ENCODE data around the gene RNF6.
A peak's percentile ranks its signal among the peaks of the same experiment; 100 is the strongest.
"Not testable (repeated sequence)": the region's sequence is repeated elsewhere in the genome, so short reads cannot be mapped to it uniquely, and the experiment has no call there.

RNF6 gene

DNA sequence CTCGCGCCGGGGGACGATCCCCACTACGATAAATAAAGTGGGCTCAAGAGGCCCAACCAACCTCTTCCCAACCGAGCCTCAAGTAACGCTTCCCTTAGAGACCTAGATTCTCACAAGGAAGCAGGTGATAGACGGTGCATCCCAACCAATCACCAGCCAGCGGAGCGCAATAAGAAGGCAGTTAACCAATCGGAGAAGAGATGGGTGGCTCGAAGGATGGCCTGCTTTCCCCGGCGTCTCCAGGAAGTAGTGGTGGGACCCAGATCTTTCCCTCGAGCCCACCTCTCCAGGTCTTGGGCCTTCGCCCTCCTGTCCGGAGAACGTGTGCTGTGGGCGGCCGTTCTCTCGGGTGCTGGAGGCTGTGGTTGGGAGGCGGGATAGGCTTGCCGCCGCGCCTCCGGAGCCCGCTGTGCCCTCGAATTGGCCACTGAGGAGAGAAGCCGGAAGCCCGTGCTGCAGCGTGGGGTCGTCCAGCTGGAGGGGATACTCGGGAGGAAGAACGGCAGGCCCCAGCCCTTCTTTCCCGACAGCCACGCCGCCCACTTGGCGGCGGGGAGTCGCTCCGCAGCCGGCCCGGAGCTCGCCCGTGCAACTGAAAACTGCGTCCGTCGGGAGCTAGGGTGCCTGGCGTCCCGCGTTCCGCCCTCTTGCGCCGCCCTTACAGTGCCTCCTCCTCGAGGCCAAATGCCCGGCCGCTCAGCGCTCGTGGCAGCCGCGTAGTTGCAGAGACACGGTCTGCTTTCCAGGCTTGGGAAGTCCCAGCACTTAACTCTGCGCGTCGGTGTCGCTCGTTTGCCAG lies at the start of gene RNF6:
Gene RNF6 (minus strand): TSS at position 594 of the 799 bp plus-strand sequence. CDS start 2,665 bp downstream, outside the sequence.
- peak; percentile 98 for DNase-seq (ENCODE audit: low spot score)

DNA sequence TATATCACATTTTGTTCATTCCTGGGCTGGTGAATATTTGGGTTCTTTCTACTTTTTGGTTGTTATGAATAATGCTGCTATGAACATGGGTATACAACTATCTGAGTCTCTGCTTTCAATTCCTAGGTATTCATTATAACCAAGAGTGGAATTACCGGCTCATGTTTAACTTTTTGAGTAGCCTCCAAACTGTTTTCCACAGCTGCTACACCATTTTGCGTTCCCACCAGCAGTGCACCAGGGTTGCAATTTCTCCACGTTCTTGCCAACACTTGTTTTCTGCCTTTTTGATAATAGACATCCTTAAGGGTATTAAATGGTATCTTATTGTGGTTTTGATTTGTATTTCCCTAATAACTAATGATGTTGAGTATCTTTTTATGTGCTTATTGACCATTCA lies 48.6 kb upstream of the RNF6 start:
- no peak for DNase-seq (ENCODE audit: low spot score)

DNA sequence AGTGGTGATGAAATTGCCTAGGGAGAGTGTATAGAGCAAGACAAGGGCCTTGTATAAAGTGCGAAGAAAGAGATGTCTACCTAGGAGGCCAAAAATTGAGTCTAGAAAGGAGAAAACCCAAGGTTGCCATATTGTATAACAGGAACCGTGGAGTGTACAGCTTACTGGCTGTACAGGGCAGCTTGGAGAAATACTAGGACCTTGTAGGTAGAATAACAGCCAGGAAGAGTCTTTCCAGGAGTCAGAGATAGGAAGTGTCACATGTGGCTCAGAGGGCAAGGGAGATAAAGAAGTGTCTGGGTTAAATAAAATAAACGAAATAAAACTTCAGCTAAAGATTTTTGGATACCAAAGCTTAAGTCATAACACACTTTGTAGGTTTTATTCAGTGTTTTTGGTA lies 44.2 kb upstream of the RNF6 start:
- no peak for DNase-seq (ENCODE audit: low spot score)

DNA sequence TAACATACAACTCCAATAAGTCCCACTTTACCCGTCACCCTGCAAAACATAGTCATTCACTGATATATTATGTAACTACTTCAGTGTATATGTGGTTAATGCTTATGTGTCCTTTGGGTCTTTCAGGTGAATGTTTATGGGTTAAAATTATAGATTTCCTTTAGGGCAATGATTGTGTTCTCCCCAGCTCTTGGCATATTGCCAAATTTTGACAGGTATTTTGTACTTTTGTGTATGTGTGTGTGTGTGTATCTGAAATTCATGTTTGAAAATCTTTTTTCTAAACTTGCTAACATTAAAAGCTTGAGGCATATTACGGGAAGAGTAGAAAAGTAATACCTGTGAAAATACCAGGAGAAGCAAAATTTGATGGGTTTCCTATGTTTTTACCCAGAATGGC lies 40.0 kb upstream of the RNF6 start:
- DNase-seq (ENCODE audit: low spot score): no peak

DNA sequence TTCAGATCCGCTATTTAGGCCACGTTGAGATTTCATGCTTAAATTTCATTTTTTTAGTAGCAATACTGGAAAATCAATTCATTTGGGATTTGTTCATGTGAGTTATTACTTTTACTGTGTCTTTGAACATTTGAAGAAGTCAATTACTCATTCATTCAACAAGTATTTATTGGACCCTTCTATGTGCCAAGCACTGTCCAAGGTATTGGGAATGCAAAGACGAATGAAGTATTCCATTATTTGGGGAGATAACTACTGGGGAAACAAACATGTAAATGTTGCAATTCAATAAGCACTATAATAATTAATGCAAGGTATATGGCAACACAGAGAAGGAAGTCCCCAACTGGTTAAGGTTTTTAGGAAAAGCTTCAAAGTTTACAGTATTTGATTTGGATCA lies 37.5 kb upstream of the RNF6 start:
- no peak for DNase-seq (ENCODE audit: low spot score)

DNA sequence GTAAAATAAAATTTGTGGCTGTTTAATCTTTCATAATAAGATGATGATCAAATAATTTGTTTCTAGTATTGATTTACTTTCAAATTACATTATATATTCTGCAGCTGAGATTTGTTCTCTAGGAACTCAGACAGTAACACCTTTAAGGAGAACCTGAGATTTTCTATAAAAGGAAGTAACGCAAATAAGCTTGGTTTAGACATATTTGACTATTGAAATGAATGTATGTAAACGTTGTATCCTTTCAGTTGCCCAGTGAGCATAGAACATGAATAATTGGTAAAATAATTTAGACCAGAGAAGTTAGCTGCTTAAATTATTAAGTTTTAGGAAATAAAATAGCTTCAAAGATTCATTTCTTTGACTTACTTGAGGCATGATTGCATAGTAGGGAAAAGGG lies 34.9 kb upstream of the RNF6 start:
- no peak for DNase-seq (ENCODE audit: low spot score)

DNA sequence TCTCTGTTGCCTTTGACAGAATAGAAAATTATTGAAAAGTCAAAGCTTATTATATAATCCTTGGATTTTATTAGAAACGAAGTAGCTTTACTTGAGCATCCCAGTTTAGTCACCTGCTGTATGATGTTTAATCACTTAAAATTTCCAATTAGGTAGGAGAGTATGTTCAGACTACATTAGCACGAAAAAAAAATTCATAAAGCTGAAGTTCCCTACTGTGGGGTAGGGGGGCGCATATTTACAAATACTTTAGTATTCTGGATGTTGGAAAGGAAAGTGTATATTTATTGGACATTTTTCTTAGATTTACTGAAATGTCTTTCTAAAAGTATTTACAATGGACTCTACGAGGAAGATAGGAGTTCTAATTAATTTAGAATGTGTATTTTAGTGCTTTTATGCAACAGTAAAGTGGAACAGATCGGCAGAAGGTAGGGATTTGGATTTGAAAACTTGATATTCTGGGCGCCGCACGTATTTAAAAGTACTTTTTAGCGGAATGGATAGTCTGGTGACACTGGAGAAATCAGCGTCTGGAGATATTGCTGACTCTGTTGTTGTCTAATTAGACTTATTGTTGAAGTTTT lies 33.7 kb upstream of the RNF6 start:
- no peak for DNase-seq (ENCODE audit: low spot score)

DNA sequence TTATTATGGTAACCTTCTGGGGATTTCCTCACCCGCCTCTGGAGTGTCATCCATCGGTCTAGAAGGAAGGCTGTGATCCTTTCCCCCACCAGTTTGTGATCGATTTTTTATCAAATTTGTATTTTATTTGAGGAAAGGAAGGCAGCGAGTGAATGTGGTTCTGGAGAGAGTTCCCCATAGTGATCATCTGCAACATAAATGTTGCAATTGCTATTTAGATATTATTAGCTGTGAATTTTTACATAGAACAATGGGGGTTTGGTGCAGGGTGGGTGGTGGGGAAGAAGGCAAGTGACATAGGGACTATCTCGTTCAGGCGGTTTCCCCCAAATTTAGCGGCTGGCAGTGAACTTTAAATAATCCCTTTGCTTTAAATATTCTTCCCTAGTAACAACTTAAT lies 33.0 kb upstream of the RNF6 start:
- no peak for DNase-seq (ENCODE audit: low spot score)

DNA sequence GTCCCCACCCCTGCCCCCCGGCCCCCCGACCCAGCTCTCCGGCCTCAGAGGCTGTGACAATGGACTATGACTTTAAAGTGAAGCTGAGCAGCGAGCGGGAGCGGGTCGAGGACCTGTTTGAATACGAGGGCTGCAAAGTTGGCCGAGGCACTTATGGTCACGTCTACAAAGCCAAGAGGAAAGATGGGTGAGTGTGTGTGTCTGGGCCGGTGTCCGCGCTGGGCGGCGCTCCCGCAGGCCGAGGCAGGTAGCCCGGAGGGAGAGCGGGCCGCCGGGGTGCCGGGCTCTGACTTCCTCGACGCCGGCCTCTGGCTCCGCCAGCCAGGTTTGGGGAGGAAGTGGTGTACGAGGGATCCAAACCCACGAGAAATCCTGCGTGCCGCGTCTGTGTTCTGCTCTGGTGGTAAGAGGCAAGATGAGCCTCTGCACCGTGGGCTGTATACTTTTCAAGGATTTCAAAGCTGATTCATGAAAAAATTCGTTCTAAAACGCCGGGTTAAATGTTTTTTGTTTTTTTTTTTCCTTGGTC lies 32.5 kb upstream of the RNF6 start:
- DNase-seq (ENCODE audit: low spot score): no peak

DNA sequence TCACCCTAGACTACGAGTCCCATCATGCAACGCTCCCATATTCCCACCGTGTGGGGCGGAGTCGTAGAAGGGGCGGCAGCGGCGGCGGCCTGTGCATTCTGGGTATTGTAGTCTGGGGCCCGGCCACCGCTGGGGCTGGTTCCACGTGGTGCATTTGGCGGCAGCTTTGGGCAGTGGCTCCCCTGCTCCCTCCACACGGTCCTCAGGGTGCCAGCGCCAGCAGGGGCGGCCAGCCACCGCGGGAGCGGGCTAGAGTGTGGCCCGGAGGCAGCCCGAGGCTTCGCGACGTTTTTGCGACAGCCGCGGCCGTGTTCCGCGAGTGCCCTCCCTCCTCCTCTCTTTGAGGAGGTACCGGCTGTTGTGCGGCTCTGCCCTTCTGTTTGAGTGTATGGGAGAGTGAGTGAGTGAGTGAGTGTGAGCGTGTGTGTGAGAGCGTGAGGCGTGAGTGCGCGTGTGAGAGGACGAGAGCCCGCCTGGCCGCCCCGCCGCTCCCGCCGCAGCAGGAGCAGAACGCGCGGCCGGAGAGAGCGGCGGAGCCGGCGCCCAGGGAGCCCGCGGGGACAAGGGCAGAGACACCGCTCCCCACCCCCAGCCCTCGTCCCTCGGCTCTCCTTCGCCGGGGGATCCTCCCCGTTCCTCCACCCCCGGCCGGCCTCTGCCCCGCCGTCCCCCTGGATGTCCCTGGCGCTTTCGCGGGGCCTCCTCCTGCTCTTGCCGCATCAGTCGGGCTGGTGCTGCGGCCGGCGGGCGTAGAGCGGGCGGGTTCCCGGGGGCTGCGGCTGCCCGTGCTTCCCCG lies 31.9 kb upstream of the RNF6 start, which contains the start of gene CDK8:
Gene CDK8 (plus strand): TSS at position 343 of the 796 bp plus-strand sequence. CDS start 513 bp downstream, outside the sequence.
- peak; percentile 79 for DNase-seq (ENCODE audit: low spot score)

DNA sequence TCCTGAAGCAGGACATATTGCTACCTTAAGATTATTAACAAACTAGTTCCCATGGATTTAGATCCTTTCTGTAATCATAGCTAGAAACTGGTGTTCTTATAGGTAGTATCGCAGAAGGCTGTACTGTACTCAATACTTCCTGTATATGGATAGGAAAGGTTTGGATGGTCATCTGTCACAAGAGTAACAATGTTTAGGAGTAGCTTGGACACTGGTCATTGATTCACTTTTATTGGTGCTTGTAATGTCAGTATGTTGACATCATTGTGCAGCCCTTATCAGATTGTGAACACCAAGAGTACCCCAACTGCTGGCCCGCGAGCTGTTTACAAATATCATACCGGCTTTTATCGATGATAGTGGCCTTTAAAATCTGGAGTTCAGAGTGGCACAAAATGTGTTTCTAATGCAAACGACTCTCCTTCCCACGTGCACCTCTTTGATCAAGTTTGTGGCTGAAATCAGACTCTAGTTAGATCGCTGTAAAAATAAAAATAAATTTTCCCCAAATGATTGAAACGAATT lies 31.2 kb upstream of the RNF6 start:
- DNase-seq (ENCODE audit: low spot score): no peak

DNA sequence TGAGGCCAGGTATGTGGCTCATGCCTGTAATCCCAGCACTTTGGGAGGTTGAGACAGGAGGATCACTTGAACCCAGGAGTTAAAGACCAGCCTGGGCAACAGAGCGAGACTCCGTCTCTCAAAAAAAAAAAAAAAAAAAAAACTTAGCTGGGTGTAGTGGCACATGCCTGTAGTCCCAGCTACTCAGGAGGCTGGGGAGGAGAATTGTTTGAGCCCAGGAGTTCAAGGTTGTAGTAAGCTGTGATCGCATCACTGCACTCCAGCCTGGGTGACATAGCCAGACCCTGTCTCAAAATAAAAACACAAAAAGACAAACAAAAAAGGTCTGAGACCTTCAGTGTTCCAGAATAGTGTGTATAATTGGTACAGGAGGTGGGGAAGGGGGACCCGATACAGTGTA lies 29.9 kb upstream of the RNF6 start:
- DNase-seq (ENCODE audit: low spot score): not testable (repeated sequence)

DNA sequence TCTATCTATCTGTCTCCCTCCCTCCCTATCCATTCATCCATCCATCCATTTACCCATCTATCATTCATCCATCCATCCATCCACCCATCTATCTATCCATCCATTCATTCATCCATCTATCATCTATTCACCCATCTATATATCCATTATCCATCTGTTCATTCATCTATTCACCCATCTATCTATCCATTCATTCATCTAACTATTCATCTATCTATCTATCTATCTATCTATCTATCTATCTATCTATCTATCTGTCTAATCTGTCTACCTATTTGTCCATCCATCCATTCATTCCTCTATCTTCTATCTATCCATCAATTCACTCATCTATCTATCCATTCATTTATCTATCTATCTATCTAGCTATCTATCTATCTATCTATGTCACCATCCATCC lies 27.4 kb upstream of the RNF6 start:
- no peak for DNase-seq (ENCODE audit: low spot score)

DNA sequence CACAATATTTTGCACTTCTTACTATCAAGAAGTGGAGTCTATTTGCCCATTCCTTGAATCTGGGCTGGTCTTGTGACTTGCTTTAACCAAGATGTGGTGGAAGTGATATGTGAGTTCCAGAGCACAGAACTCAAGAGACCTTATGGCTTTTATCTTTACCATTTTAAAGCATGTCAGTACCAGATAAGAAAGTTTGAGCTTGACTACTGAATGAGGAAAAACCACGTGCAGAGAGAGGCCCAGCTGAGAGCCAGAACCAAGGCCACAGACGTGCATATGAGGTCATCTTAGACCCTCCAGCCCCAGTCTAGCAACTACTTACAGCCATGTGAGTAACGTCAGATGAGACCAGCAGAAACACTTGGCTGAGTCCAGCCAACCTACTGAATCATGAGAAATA lies 25.5 kb upstream of the RNF6 start:
- DNase-seq (ENCODE audit: low spot score): no peak

DNA sequence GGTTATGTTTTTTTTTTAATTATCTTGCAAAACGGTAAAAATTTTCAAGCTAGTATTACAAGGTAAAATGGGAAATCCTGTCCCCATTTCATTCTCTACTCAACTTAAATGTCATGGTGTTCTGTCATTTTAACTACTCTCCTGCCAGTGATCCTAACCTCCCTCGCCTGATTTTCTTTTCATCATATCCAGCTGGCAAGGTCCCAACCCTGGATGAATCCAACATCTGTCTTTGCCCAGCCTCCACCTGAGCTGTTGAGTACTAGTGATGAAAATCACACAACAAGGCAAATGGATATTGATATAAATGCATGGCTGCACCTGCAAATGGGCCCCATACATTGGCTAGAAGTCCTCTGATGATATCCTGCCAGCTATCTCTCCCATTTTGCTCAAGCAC lies 24.9 kb upstream of the RNF6 start:
- DNase-seq (ENCODE audit: low spot score): no peak

DNA sequence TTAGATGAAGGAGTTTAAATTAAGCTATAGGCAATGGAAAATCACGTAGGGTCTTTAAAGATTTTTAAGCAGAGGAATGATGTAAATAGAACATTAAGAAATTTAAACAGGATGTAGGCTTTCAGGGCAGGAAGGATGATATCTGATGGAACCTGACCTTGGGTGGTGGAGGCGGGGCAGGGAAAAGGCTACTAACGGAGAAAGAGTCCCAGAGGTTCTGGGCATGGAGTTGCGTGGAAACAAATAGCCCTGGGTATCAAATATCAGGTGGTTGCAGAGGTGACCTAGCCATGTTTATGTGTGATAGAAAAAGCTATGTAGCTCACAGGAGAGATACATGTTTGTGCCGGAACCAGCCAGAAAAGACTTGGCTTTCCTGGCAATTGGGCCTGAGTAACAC lies 24.0 kb upstream of the RNF6 start:
- DNase-seq (ENCODE audit: low spot score): no peak

DNA sequence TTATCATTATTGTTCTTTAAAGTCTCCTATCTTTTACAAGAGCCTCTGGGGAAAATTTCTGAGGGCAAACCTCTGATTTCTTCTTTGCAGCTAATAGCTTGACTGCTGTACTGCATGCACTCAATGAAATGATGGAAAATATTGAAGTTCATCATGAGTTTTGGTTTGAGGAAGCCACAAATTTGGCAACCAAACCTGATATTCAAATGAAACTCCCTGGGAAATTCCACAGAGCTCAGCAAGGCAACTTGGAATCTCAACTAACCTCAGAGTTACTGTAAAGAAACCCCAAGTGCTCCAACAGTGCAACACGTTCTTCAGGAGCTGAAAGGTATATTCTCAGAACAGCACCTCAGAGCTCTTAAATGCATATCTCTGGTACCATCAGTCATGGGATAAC lies 14.2 kb upstream of the RNF6 start:
- DNase-seq (ENCODE audit: low spot score): no peak

DNA sequence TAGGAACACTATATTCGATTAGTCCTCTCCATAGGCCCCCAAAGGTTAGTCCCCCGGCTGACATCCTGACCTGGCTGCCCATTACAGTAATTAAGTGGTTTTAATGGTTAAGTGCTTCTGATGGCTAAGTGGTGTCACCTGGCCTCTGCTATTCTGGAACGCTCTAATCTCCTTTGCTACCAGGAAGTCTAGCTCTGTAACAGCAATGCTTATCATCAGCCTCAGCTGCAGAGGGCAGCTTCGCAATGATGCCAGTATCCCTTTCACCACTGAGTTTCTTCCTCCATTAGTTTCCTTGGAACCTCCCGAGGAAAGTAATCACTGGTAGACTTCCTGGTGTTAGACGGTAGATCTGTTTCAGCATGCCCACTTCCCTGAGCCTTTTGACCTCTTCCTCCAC lies 8.6 kb upstream of the RNF6 start:
- no peak for DNase-seq (ENCODE audit: low spot score)

DNA sequence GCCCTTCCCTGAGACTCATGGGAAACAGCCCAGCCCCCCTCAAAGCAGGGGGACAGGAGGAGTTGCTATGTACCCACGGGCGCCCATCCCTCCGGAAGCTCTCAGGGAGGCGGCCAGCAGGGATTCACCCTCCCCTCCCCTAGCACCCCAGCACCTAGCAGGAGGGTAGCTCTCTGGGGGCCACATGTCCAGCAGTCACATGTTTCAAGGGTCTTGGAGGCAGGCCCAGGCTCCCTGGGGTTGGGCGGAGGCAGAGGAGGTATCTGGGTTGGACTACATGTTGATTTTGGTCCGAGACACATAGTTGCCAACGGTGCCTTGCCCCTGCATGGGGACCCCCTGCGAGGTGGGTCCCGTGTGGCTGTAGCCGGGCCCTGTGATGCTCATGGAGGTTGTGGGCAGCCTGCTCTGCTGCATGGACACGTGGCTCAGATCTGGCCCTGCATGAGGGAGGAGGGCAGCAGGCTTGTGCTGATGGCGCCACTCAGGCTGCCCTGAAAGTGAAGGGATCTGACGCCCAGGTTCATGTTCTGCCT lies 7.0 kb upstream of the RNF6 start:
- no peak for DNase-seq (ENCODE audit: low spot score)

DNA sequence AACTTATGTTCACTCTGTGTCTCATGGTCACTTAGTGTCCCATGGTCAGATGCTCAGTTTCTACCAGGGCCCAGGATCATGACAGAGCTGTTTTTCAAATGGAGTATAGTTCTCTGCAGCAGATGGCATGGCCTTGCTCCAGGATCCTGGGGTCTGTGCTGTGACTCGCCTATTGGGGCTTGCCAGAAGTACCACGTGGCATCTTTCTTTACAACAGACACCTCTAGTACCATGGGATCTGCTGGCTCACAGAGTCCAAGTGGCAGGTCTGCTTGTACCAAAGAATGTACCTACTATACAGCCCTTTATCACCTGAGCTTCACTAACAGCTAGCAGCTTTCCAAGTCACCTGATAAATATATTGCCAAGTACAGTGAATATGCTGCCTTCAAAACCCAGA lies 6.0 kb upstream of the RNF6 start:
- DNase-seq (ENCODE audit: low spot score): no peak

DNA sequence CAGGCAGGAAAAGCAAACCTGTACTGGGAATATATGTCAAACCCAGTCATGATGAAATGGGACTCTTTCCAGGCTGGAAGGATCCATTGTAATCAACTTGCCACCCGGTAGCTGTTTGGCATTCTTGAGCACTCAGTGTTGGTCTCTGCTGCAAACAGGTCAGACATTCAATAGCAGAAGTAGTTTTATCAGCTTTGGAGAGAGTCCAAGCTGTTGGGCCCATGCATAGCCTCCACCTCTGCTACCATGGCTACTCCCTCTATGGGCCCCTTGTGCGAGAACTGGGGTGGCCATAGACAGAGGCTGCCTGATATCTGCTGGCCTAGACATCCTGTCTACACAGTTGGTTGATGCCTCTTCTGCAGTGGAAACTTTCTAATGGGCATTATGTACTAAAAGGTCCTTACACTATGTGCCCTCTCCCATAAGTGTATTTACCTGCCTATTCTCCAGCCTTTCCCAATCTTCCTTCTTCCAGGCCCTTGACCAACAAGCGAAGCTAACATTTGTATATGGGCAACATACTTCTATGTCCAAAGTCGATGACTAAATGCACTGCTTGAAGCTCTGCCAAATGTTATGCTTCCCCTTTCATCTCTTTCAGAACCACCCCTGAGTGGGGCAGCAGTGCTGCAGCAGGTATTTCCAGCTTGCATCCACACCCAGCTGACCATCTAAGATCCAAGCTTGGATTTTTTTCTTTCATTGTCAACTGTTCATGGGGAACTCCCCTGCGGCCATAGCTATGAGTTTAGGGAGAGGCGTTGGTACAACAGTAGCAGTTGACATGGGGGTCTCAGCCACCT lies 5.3 kb upstream of the RNF6 start:
- DNase-seq (ENCODE audit: low spot score): no peak

All from COLO829 (cell line).